NCI-H82 treated with DMSO at 0.1 percent for 48 hours (cell line): Measurements from ENCODE around the gene SYNE4.
"Not testable (repeated sequence)": the region's sequence is repeated elsewhere in the genome, so short reads cannot be mapped to it uniquely, and the experiment has no call there.

ENCODE experiments used
- DNase-seq: peaks from one replicate; lab custom pipeline; 2025; ENCODE audit not compliant: unreplicated experiment; lab: John Stamatoyannopoulos, UW

Gene SYNE4

DNA sequence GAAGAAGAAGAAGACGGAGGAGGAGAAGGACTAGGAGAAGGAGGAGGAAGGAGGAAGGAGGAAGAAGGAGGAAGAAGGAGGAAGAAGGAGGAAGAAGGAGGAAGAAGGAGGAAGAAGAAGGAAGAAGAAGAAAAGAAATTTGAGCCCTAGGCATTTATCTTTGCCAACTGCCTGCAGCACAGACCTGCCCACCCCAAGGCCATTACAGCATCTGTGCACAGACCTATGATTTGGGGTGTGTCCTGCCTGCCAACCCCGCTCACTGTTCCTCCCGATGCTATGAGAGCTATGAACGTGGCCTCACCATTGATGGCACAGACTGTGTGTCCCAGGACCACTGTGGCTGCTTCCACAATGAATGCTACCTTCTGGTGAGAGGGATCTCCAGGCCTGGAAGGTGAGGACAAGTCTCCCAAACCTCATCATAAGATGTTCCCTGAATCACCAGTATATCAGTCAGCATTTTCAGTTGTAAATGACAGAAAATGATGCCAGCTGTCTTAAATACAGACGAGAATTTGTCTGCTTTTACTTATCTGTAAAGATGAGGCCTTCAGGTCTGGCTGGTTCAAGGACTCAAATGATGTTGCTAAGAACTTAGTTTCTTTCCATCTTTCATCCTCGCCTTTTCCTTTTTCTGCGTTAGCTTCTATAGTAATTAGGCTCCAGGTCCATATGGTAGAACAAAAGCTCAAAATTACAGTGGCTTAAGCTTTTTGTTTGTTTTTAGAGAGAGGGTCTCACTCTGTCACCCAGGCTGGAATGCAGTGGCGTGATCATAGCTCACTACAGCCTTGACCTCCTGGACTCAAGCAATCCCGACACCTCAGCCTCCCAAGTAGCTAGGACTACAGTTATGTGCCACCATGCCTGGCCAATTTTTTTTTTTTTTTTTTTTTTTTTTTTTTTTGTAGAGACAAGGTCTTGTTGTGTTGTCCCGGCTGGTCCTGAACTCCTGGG is 17.6 kb downstream of the SYNE4 start:
- DNase-seq: no peak

DNA sequence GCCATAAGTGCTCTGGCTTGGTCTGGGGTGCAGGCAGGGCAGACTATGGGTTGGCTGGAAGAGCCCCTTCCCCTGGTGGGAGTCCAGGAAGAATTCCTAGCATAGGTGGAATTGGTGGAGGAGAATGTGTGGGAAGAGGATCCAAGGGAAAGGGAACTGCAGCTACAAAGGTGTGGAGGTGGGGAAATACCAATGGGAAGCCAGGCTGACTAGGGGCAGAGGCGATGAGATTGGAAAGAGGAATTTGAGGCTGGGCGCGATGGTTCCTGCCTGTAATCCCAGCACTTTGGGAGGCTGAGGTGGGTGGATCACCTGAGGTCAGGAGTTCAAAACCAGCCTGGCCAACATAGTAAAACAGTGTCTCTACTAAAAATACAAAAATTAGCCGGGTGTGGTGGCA is 18.5 kb downstream of the SYNE4 start:
- no peak for DNase-seq

DNA sequence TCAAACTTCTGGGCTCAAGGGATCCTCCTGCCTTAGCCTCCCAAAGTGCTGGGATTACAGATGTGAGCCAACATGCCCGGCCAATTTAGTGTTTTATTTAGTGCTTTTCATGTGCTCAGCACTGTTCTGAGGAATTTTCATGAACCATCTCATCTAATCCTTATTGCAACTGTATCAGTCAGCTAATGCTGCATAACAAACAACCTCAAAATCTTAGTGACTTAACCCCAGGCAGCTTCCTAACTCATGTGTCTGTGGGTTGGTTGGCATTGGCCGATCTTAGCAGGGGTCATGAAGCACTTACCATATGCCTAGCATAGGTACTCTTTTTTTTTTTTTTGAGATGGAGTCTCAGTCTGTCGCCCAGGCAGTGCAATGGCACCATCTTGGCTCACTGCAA is 19.8 kb downstream of the SYNE4 start:
- no peak for DNase-seq

DNA sequence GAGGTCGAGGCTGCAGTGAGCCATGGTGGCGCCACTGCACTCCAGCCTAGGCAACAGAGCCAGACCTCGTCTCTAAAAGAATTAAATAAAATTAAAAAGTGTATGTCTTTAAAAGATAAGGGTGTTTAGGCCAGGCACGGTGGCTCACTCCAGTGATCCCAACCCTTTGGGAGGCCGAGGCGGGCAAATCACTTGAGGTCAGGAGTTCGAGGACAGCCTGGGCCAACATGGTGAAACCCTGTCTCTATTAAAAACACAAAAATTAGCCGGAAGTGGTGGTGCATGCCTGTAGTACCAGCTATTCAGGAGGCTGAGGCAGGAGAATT is 21.1 kb downstream of the SYNE4 start:
- no peak for DNase-seq

DNA sequence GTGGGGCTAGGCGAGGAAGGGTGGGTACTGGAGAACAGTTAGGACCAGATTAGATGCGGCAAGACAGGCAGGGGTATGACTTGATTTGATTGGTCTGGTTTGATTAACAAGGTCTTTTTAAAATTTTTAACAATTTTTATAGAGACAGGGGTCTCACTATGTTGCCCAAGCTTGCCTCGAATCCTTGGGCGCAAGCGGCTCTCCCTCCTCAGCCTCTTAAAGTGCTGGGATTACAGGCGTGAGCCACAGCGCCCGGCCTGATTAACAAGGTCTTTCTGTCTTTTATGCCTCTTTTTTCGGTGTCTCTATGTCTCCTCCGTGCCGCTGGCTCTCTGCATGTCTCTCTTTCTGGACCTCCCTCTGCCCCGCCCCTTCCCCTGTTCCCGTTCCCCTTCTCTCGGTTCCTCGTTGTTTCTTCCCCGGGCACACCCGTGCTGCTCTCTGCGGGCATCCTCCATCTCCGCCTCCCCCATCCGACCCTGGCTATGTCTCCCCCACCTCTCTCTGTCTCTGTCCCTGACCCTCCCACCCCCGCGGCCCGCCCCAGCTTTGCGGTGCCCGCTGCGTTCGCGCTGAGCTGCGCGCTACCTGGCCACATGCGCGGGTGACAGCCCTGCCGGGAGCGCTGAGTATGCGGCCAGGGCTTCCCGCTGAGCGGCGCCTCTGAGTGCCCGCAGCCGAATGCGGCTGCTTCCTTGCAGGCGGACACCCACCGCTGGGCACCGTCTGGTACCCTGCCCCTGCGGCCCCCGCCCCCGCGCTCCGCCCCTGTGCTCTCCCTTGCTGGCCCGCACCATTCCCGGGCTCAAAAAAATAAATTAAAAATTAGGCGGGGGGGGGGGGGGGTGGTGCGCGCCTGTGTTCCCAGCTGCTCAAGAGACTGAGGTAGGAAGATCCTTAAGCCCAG is 21.7 kb downstream of the SYNE4 start:
- DNase-seq: peak; percentile 24

DNA sequence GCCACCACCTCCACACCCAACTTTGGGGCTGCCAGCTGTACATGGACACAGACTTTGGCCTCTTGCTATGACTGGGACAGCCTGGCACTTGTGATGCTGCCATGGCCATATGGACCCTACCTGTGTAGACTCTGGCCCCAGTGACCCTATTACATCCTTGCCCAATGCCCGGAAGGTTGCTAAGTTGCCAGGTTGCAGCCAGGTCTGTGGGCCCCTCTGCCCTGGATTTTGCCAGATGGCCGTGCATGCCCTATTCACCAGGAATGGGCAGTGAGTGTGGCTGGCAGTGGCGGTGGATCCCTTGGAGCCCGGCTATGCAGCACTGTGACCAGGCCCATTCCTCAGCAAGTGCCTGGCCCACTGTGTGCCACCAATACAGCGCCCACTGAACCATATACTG is 22.5 kb downstream of the SYNE4 start:
- no peak for DNase-seq

DNA sequence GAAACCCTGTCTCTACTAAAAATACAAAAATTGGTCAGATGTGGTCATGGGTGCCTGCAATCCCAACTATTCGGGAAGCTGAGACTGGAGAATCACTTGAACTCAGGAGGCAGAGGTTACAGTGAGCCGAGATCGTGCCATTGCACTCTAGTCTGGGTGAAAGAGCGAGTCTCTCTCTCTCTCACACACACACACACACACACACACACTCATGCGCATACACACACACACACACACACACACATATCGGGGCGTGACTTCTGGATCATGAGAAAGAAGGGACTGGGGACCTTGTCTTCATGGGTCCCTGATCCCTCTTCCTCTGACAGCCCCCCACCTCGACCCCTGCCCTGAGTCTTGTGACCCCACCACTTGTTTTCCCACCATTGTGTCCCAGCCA is 25.4 kb downstream of the SYNE4 start:
- no peak for DNase-seq

DNA sequence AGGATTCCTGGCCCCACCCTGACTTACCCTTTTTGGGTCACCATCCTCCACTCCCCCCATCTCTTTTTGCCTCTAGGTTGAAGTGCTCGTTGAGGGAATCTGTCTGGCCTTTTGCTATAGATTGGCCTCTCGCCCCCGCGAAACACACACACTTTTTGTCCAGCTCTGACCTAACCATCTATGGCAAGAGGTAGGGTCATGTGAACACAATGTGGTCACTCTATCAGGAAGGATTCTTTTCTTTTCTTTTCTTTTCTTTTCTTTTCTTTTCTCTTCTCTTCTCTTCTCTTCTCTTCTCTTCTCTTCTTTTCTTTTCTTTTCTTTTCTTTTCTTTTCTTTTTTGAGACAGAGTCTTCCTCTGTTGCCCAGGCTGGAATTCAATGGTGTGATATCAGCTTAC is 27.6 kb downstream of the SYNE4 start:
- DNase-seq: not testable (repeated sequence)

DNA sequence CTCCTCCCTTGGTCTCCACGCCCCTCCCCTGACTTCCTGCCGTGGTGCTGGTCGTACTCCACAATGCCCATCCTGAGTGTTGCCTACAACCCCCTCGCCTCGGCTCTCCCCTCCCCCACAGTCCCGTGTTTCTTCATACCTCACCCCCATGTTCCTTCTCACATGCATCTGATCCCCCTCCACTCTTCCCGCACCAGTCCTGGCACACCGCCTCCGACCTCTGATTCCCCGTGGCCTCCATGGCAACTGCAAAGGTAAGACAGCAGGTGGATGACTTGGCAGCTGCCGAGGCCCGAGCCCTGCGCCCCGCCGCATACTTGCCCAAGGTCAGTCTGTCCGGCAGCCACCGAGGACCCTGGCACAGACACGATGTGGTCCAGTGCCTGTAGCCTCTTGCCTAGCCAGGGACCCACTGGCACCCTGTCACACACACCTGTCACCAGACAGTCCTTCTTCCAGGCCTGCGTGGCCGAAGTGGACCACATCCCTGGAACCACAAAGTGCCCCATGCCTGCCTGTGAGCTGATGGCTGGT is 29.7 kb downstream of the SYNE4 start:
- DNase-seq: no peak

DNA sequence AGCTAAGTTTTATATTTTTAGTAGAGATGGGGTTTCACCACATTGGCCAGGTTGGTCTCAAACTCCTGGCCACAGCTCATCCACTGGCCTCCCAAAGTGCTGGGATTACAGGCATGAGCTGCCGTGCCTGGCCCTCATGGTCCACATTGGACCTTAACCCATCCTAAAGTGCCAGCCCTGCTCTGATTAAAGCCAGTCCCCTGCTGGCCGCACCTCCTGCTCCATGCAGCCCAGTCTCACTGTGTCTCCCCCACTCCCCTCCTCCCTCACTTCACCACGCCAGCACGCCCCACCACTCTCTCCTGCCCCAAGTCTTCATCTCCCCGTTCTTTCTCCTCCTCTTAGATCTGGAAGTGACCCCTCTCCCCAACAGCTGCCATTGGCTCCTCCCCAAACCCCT is 30.3 kb downstream of the SYNE4 start:
- DNase-seq: no peak

DNA sequence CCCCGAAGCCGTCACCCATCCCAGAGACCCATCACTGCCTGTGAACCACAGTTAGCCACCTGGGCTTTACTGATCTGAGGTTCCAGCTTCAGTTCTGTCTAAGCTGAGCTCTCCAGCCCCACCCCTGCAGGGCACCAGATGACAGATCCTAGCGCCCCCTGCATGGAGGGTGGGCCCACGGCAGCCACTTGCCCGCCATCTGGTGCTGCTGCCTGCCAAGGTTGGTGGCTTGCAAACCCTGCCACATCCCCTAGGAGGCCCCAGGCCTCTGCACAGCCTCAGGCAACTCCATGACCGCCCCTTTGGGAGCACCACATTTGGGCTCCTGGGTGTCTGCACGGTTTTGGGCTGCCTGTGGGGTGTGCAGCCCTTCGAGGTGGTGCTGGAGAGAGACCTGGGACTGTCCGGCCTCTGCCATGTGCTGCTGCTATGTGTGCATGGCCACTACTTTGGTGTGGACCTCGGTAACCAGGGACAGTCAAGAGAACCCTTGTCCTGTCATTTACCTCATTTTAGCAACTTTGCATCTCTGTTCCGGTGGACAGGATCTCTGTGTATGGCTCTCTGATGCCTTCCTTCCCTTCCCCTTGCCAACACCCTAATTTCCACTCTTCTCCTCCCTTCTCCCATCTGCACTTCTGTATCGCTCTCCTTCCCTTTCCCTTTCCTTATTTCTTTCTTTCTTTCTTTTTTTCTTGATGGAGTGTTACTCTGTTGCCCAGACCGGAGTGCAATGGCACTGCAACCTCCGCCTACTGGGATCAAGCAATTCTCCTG is 31.0 kb downstream of the SYNE4 start:
- peak; percentile 79 for DNase-seq

DNA sequence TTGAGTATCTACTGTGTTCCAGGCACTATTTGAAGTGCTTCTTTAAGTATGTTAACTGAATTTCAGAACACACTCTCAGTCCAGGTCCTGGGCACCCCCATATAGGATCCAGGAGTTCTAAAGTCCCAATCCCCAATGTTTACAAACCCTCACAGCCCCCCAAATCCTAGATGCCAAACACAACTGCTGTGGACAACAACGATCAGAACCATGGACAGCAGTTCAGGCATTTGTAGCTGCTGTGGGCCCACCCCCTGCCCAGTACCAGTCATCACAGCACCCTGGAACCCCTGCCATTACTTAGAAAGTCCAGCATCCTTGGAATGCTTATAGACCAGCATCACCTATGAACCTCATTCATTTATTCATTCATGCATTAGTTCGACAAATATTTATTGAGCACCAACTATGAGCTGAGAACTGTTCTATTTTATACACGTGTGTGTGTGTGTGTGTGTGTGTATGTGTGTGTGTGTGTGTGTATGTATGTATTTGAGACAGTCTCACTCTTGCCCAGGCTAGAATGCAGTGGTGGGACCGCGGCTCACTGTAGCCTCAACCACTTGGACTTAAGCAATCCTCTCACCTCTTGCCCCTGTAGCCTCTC is 32.9 kb downstream of the SYNE4 start:
- no peak for DNase-seq

DNA sequence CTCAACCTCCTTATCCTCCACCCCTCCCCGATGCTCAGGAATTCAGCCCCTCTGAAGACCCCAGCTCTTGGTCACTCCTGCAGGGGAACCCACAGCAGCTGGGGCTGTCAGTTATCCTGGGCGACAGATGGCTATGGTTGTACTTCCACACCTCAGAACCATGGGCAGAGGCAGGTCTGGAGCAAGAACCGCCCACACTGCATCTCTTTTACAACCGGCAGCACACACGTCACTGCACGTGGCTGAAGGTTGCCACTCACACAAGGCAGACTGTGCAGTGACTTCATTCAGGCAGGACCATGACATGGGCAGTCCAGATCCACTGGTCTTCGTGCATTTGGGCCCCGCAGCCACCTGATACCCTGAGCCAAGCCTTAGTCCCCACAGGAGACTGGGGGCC is 35.1 kb downstream of the SYNE4 start:
- peak; percentile 4 for DNase-seq

DNA sequence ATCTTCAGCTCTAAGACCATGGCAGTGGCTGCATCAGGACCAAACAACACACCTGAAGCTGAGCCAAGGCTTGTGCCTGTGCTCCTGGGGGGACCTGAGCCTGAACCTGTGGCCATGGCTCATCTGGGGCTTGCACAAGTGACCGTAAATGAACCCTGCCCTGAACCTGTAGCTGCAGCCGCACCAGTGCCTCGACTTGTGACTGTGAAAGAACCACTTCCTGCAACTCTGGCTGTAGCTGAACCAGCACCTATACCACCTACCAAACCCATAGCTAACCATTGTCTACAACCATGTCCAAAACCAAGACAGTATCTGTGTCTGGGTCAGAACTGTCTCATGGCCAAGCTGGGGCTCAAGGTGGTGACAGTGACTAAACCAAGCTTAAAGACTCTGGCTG is 41.8 kb downstream of the SYNE4 start:
- DNase-seq: no peak

DNA sequence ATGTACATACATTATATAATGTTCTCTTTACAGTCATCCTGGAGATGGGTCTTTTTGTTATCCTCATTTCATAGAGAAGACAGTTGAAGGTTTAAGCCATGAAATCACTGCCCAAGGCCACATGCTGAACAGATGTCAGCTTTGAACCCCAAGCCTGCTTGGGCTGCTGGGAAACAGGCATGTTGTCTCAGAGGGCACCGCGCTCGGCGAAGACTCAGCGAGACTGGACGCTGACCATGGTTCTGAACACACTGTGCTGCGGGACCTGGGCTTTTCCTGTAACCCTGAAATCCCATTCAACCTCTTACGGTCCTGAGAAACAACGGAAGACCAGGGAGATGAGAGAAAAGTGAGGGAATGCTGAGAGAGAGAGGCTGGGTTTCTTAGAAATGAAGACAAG is 45.1 kb downstream of the SYNE4 start:
- no peak for DNase-seq

DNA sequence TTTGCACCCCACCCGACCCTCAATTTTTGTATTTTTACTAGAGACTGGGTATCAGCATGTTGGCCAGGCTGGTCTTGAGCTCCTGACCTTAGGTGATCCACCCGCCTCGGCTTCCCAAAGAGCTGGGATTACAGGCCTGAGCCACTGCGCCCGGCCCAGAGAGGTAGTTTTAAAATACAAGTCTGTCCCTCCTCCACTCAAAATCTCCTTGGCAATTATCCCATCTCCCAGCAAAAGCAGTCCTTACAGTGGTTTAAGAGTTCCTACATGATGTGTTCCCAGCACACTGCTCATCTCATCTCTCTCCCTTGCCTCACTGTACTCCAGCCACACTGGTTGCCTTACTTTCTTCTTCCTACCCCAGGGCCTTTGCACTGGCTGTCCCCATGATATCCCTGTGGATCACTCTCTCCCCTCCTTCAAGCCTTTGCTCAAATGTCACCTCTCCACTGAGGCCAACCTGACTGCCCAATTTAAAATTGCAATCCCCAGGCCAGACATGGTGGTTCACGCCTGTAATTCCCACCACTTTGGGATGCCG is 48.1 kb downstream of the SYNE4 start:
- no peak for DNase-seq

DNA sequence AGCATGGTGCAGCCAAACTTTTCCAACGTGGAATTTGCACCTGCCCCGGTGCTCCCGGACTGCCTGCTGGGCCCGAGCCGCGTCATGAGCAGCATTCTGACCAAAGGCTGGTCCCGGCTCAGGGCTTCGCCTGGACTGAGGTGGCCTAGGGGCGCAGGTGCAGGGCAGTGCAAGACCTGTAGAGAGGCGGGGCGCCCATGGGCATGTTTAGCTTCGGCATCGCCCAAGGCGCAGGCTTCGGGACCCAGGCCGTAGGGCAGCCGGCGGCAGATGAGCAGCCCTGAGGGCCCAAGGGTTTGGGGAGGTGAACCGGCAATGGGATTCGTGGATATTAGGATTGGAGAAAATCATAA is 48.7 kb downstream of the SYNE4 start:
- DNase-seq: no peak

DNA sequence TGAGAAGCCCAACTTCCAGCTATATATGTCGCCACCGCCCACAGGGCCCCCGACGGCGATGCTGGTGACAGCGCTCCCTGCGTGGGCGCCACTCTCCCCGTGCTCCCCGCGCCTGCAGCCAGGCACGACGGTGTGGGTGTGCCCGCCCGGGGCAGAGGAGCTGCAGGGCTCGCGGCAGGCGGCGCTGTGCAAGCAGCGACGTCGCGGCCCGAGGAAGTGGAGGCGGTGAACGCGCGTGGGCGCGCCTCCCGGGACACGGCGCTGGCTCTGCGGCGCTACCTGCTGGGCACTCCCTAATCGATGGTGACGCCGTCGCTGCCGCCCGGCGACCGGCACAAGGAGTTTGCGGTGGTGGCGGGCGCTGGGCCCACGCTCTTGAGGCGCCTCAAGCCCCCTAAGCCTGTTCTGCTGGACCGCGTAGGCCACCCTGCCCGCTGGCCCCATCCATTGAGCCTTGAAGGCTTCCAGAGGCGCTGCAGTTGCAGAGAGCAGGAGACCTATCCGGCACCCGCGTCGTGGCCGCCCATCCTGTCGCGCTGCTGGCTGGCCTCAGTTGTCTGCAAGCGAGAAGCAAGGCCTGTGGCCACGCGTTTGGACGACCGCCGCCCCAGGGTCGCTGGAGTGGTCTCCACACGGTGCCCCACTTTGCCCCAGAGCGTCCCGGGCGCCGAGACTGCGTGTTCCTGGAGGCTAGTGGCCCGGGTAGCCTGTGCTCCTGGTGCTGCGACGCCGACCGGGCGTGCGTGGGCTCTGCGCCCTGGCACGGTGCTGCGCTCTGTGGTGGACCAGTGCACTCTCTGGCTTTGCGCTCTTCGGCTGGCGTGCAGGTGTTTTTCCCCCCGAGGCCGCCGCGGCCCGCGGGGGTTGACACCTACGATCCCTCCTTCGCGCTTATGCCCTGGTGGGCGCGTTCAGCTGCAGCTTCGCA is 49.3 kb downstream of the SYNE4 start:
- DNase-seq: no peak

DNA sequence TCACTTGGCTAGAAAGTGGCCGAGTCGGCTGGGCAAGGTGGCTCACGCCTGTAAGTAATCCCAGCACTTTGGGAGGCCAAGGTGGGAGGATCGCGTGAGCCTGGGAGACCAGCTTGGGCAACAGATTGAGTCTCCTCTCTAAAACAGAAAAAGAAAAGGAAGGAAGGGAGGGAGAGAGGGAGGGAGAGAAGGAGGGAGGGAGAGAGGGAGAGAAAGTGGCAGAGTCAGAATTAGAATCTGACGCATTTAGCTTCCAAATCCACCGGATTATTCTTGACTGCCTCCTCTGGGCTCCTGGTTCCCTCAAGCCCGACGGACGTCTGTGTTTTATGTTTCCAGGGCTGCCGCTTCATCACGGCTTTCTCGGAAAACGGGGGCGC is 50.0 kb downstream of the SYNE4 start:
- DNase-seq: no peak
